DOHH2 (cell line): ENCODE measurements around the gene KIR2DL4.
"Not testable (repeated sequence)": the region's sequence is repeated elsewhere in the genome, so short reads cannot be mapped to it uniquely, and the experiment has no call there.

Experiments
- EZH2phosphoT487 ChIP-seq: fragments of 200-600 bp; sonication (generic); IDR thresholded peaks from 2 replicates; pipeline ENCODE4 v1.6.1; 2017; ENCODE audit warnings: borderline replicate concordance, mild to moderate bottlenecking, antibody characterized with exemption, low read length, moderate library complexity, mixed read lengths
- TF ChIP-seq, protein P1 (sequence below): fragments of 200-600 bp; sonication (generic); IDR thresholded peaks from one replicate; pipeline ENCODE4 v1.5.1; 2014; ENCODE audit warnings: antibody characterized with exemption, mild to moderate bottlenecking, low read depth, low read length; ENCODE audit not compliant: poor library complexity, severe bottlenecking

GRCh38 chr19:54782916-54783315 lies 20.5 kb upstream of the KIR2DL4 start:
- TF ChIP-seq, protein P1, sequence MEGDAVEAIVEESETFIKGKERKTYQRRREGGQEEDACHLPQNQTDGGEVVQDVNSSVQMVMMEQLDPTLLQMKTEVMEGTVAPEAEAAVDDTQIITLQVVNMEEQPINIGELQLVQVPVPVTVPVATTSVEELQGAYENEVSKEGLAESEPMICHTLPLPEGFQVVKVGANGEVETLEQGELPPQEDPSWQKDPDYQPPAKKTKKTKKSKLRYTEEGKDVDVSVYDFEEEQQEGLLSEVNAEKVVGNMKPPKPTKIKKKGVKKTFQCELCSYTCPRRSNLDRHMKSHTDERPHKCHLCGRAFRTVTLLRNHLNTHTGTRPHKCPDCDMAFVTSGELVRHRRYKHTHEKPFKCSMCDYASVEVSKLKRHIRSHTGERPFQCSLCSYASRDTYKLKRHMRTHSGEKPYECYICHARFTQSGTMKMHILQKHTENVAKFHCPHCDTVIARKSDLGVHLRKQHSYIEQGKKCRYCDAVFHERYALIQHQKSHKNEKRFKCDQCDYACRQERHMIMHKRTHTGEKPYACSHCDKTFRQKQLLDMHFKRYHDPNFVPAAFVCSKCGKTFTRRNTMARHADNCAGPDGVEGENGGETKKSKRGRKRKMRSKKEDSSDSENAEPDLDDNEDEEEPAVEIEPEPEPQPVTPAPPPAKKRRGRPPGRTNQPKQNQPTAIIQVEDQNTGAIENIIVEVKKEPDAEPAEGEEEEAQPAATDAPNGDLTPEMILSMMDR: not testable (repeated sequence)
- TF ChIP-seq EZH2phosphoT487: not testable (repeated sequence)
